GM23338 (cell line): ENCODE data around the gene C6orf89. TPM values are rescaled to one million over a fixed set of nuclear protein-coding genes. Genes with fewer than 3 reads are reported as not detected.

Experiments
- ATAC-seq: fragments of 200-7000 bp; cut with Tn5 transposase; 3 replicates; pipeline ENCODE4 v1.9.1; 2020
- DNase-seq: peaks from one replicate; pipeline ENCODE4 v3.0.0-alpha.2; 2015; ENCODE audit warnings: low spot score
- H2AFZ ChIP-seq: fragments of 200-600 bp; sonication (generic); 2 replicates; pipeline ENCODE4 v1.8.0; 2016; ENCODE audit warnings: antibody characterized with exemption, mild to moderate bottlenecking, moderate library complexity
- H3F3A ChIP-seq: fragments of 200-600 bp; sonication (generic); replicated peaks from 2 replicates; pipeline ENCODE4 v1.8.0; 2017; ENCODE audit warnings: antibody characterized with exemption, mixed run types, low read depth
- H3K27ac ChIP-seq: fragments of 200-600 bp; sonication (generic); 2 replicates; pipeline ENCODE4 v1.6.1; 2016; ENCODE audit warnings: low read depth
- H3K27me3 ChIP-seq: fragments of 200-600 bp; sonication (generic); 2 replicates; pipeline ENCODE4 v1.8.0; 2016; ENCODE audit warnings: mild to moderate bottlenecking, mixed run types, moderate library complexity; ENCODE audit not compliant: insufficient read depth
- H3K36me3 ChIP-seq: fragments of 200-600 bp; sonication (generic); 2 replicates; pipeline ENCODE4 v1.8.0; 2016; ENCODE audit warnings: mild to moderate bottlenecking; ENCODE audit not compliant: insufficient read depth
- H3K4me1 ChIP-seq: fragments of 200-600 bp; sonication (generic); 2 replicates; pipeline ENCODE4 v1.8.0; 2016; ENCODE audit warnings: mild to moderate bottlenecking, moderate library complexity; ENCODE audit not compliant: insufficient read depth
- H3K4me2 ChIP-seq: fragments of 200-600 bp; sonication (generic); 2 replicates; pipeline ENCODE4 v1.7.1; 2017; ENCODE audit warnings: mixed run types
- H3K4me3 ChIP-seq: fragments of 200-600 bp; sonication (generic); 2 replicates; pipeline ENCODE4 v1.6.1; 2016; ENCODE audit warnings: mixed run types
- H3K79me2 ChIP-seq: fragments of 200-600 bp; sonication (generic); replicated peaks from 2 replicates; pipeline ENCODE4 v1.8.0; 2017; ENCODE audit warnings: mild to moderate bottlenecking; ENCODE audit not compliant: insufficient read depth
- H3K9me2 ChIP-seq: fragments of 200-600 bp; sonication (generic); 2 replicates; pipeline ENCODE4 v1.8.0; 2017; ENCODE audit not compliant: insufficient read depth
- H4K20me1 ChIP-seq: fragments of 200-600 bp; sonication (generic); replicated peaks from 2 replicates; pipeline ENCODE4 v1.8.0; 2017; ENCODE audit warnings: mild to moderate bottlenecking; ENCODE audit not compliant: insufficient read depth
- H3K27ac Mint-ChIP-seq: 2 replicates; pipeline ENCODE4 v1.8.0; 2020; ENCODE audit warnings: inconsistent platforms, mild to moderate bottlenecking, moderate library complexity, mixed read lengths
- H3K27me3 Mint-ChIP-seq: 3 replicates; pipeline ENCODE4 v1.8.0; 2022; ENCODE audit warnings: low read depth, mild to moderate bottlenecking, moderate library complexity, mixed read lengths, inconsistent platforms; ENCODE audit not compliant: insufficient read depth, poor library complexity
- H3K36me3 Mint-ChIP-seq: 3 replicates; pipeline ENCODE4 v1.8.0; 2021; ENCODE audit warnings: low read depth, mild to moderate bottlenecking, inconsistent platforms, moderate library complexity, mixed read lengths
- H3K4me1 Mint-ChIP-seq: 3 replicates; pipeline ENCODE4 v1.8.0; 2020; ENCODE audit warnings: mild to moderate bottlenecking, inconsistent platforms, mixed read lengths
- H3K4me3 Mint-ChIP-seq: 3 replicates; pipeline ENCODE4 v1.8.0; 2021; ENCODE audit warnings: moderate library complexity, mild to moderate bottlenecking, inconsistent platforms, mixed read lengths
- H3K9me3 Mint-ChIP-seq: 3 replicates; pipeline ENCODE4 v1.8.0; 2020; ENCODE audit warnings: moderate library complexity, mild to moderate bottlenecking, inconsistent platforms, mixed read lengths
- CREB1 ChIP-seq: fragments of 250-450 bp; sonication (Bioruptor Pico); IDR thresholded peaks from 2 replicates; pipeline ENCODE4 v1.5.0; 2020; ENCODE audit warnings: low read depth, mild to moderate bottlenecking, moderate library complexity
- EZH2 ChIP-seq: fragments of 200-600 bp; sonication (generic); IDR thresholded peaks from one replicate; pipeline ENCODE4 v1.8.0; 2017; ENCODE audit warnings: antibody characterized with exemption, mild to moderate bottlenecking, low read depth; ENCODE audit not compliant: unreplicated experiment
- EZH2phosphoT487 ChIP-seq: fragments of 200-600 bp; sonication (generic); IDR thresholded peaks from one replicate; pipeline ENCODE4 v1.8.1; 2018; ENCODE audit warnings: antibody characterized with exemption; ENCODE audit not compliant: unreplicated experiment
- JUNB ChIP-seq: IDR thresholded peaks from one replicate; pipeline ENCODE4 v1.6.1; 2016; ENCODE audit warnings: antibody characterized with exemption; ENCODE audit not compliant: unreplicated experiment
- NANOG ChIP-seq: IDR thresholded peaks from 2 replicates; pipeline ENCODE4 v1.6.1; 2016; ENCODE audit warnings: antibody characterized with exemption, borderline replicate concordance
- POLR2AphosphoS5 ChIP-seq: IDR thresholded peaks from 2 replicates; pipeline ENCODE4 v1.6.1; 2016; ENCODE audit warnings: antibody characterized with exemption, low read depth
- REST ChIP-seq: IDR thresholded peaks from one replicate; pipeline ENCODE4 v1.6.1; 2018; ENCODE audit warnings: antibody characterized with exemption; ENCODE audit not compliant: unreplicated experiment
- STAT1 ChIP-seq: IDR thresholded peaks from one replicate; pipeline ENCODE4 v1.6.1; 2016; ENCODE audit warnings: antibody characterized with exemption; ENCODE audit not compliant: unreplicated experiment
- ZNF114 ChIP-seq: fragments of 250-450 bp; sonication (Bioruptor Pico); IDR thresholded peaks from 2 replicates; pipeline ENCODE4 v1.5.0; 2020; ENCODE audit warnings: mild to moderate bottlenecking, moderate library complexity
- ZNF331 ChIP-seq: fragments of 250-450 bp; sonication (Bioruptor Pico); IDR thresholded peaks from 2 replicates; pipeline ENCODE4 v1.5.0; 2020; ENCODE audit warnings: low read depth, mild to moderate bottlenecking, moderate library complexity
- ZNF462 ChIP-seq: fragments of 250-450 bp; sonication (Bioruptor Pico); IDR thresholded peaks from 2 replicates; pipeline ENCODE4 v1.5.0; 2020; ENCODE audit warnings: mild to moderate bottlenecking, moderate library complexity
- polyA plus RNA-seq: library from polyadenylated mRNA; unstranded; fragments of >200 nt; fragmentation: Nextera tagmentation; extraction: Ambion mirVana; gene quantifications from 2 replicates; pipeline ENCODE4 v1.2.1, GENCODE V29; 2016
- total RNA-seq: library from RNA; depleted of rRNA; stranded (reverse); fragments of >200 nt; shearing (Covaris generic); gene quantifications from 2 replicates; pipeline ENCODE4 v1.2.3, GENCODE V29; 2014
- TF ChIP-seq, protein P1 (sequence below): IDR thresholded peaks from 2 replicates; pipeline ENCODE4 v1.6.1; 2016; ENCODE audit warnings: antibody characterized with exemption
- TF ChIP-seq, protein P2 (sequence below), 2 experiments: fragments of 200-600 bp in 1 of 2; sonication (generic) in 1 of 2; conservative IDR thresholded peaks; 2 replicates each; pipeline versions ENCODE4 v1.5.1 to v1.6.1; 2016 to 2017; ENCODE audit warnings: antibody characterized with exemption in 2 of 2, low read depth in 2 of 2, mild to moderate bottlenecking in 2 of 2, moderate library complexity in 1 of 2

C6orf89 gene
- total and polyA plus RNA-seq, 2 experiments from 2014 or later = 3.7 to 7.9 TPM

DNA sequence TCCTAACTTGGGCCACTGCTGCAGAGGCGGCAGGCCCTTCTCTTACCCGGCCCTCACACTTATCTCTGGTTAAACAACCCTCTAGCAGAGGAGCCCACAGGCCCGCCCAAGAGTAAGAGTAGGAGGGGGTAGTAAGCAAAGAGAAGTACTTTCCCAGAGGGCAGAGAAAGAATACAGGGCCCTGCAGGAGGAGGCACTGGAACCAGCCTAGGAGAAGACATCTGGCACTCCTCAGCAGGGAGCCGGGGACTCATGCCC, 90.2 kb downstream of the C6orf89 start:
- Mint-ChIP-seq H3K4me3 (no peak overlapping the region), H3K27ac (no peak overlapping the region), H3K27me3 (peaks cover 7% of the 10 kb centered on the region), H3K36me3 (peaks cover 80% of the 10 kb centered on the region), H3K4me1 (peaks cover 20% of the 10 kb centered on the region), H3K9me3 (no peaks in the 10 kb centered on the region)
- H3K4me1 ChIP-seq = peaks cover 15% of the 10 kb centered on the region
- H2AFZ ChIP-seq = no peak overlapping the region
- no peak overlapping the region for H3K27ac ChIP-seq
- H3K79me2 ChIP-seq = peaks cover 28% of the 10 kb centered on the region
- H3K9me2 ChIP-seq = no peaks in the 10 kb centered on the region
- peaks cover 28% of the 10 kb centered on the region for H4K20me1 ChIP-seq
- no peak overlapping the region for H3K4me2 ChIP-seq
- no peak overlapping the region for H3K4me3 ChIP-seq
- H3K36me3 ChIP-seq = peaks cover 56% of the 10 kb centered on the region
- peaks cover 4% of the 10 kb centered on the region for H3F3A ChIP-seq
- no peak for DNase-seq
- H3K27me3 ChIP-seq = no peaks in the 10 kb centered on the region
- no peak for ATAC-seq
- no peak for TF ChIP-seq EZH2
- TF ChIP-seq ZNF331 (CRISPR knock-in tag) = no peak
- no peak for TF ChIP-seq STAT1
- no peak for TF ChIP-seq CREB1 (CRISPR knock-in tag)
- no peak for TF ChIP-seq JUNB
- no peak for TF ChIP-seq ZNF114 (CRISPR knock-in tag)
- TF ChIP-seq, protein P1, sequence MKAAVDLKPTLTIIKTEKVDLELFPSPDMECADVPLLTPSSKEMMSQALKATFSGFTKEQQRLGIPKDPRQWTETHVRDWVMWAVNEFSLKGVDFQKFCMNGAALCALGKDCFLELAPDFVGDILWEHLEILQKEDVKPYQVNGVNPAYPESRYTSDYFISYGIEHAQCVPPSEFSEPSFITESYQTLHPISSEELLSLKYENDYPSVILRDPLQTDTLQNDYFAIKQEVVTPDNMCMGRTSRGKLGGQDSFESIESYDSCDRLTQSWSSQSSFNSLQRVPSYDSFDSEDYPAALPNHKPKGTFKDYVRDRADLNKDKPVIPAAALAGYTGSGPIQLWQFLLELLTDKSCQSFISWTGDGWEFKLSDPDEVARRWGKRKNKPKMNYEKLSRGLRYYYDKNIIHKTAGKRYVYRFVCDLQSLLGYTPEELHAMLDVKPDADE = no peak
- no peak for TF ChIP-seq REST
- TF ChIP-seq, protein P2, sequence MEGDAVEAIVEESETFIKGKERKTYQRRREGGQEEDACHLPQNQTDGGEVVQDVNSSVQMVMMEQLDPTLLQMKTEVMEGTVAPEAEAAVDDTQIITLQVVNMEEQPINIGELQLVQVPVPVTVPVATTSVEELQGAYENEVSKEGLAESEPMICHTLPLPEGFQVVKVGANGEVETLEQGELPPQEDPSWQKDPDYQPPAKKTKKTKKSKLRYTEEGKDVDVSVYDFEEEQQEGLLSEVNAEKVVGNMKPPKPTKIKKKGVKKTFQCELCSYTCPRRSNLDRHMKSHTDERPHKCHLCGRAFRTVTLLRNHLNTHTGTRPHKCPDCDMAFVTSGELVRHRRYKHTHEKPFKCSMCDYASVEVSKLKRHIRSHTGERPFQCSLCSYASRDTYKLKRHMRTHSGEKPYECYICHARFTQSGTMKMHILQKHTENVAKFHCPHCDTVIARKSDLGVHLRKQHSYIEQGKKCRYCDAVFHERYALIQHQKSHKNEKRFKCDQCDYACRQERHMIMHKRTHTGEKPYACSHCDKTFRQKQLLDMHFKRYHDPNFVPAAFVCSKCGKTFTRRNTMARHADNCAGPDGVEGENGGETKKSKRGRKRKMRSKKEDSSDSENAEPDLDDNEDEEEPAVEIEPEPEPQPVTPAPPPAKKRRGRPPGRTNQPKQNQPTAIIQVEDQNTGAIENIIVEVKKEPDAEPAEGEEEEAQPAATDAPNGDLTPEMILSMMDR (conservative IDR thresholded peaks at IDR 0.05; ENCODE audit: low read depth in 2 of 2) = no peak
- no peak for TF ChIP-seq EZH2phosphoT487
- TF ChIP-seq ZNF462 (CRISPR knock-in tag) = no peak
- no peak for TF ChIP-seq POLR2AphosphoS5
- no peak for TF ChIP-seq NANOG
